Keratinocyte (primary cell): ENCODE results near the gene PRELP. TPM values are rescaled to one million over a fixed set of nuclear protein-coding genes. Genes with fewer than 3 reads are reported as not detected.

Experiments used
- DNase-seq: peaks from one replicate; pipeline ENCODE4 v3.0.0-alpha.2; 2011; ENCODE audit warnings: low read depth, missing footprints, low spot score
- FAIRE-seq: peaks from 2 replicates; lab custom pipeline; 2011; peaks lifted over from hg19 to GRCh38; lab: Jason Lieb, UNC
- H2AFZ ChIP-seq: 2 replicates; pipeline ENCODE4 v1.6.0; 2012; ENCODE audit warnings: low read length, control low read depth, inconsistent platforms; ENCODE audit not compliant: control insufficient read depth
- H3K27ac ChIP-seq: 2 replicates; pipeline ENCODE4 v1.5.1; 2011; ENCODE audit warnings: low read length; ENCODE audit not compliant: control insufficient read depth, insufficient read depth
- H3K27me3 ChIP-seq: 3 replicates; pipeline ENCODE4 v1.6.0; 2011; ENCODE audit warnings: low read length; ENCODE audit not compliant: control insufficient read depth, insufficient read depth; ENCODE audit errors: extremely low read depth
- H3K36me3 ChIP-seq, 2 experiments: 2 replicates in 1 of 2; 3 replicates in 1 of 2; pipeline ENCODE4 v1.5.1; 2011; ENCODE audit warnings: low read length in 2 of 2, mild to moderate bottlenecking in 1 of 2; ENCODE audit not compliant: control insufficient read depth in 2 of 2, insufficient read depth in 2 of 2; ENCODE audit errors: extremely low read depth in 1 of 2
- H3K4me1 ChIP-seq: 3 replicates; pipeline ENCODE4 v1.5.1; 2011; ENCODE audit warnings: low read length; ENCODE audit not compliant: control insufficient read depth, insufficient read depth; ENCODE audit errors: extremely low read depth
- H3K4me2 ChIP-seq: 3 replicates; pipeline ENCODE4 v1.6.0; 2011; ENCODE audit warnings: low read depth, low read length; ENCODE audit not compliant: control insufficient read depth, insufficient read depth; ENCODE audit errors: extremely low read depth
- H3K4me3 ChIP-seq, 3 experiments: fragments of 200-600 bp in 1 of 3; sonication (generic) in 1 of 3; 2 replicates in 2 of 3; 3 replicates in 1 of 3; pipeline ENCODE4 v1.5.1; 2011 to 2016; ENCODE audit warnings: low read length in 3 of 3, mild to moderate bottlenecking in 3 of 3, control low read depth in 2 of 3, inconsistent platforms in 1 of 3, low read depth in 1 of 3, mixed read lengths in 1 of 3, mixed run types in 1 of 3, moderate library complexity in 1 of 3; ENCODE audit not compliant: control insufficient read depth in 2 of 3, insufficient read depth in 2 of 3; ENCODE audit errors: extremely low read depth in 1 of 3
- H3K79me2 ChIP-seq: 2 replicates; pipeline ENCODE4 v1.6.0; 2012; ENCODE audit warnings: low read length; ENCODE audit not compliant: control insufficient read depth, insufficient read depth
- H3K9ac ChIP-seq: 3 replicates; pipeline ENCODE4 v1.6.0; 2011; ENCODE audit warnings: low read length; ENCODE audit not compliant: control insufficient read depth, insufficient read depth; ENCODE audit errors: extremely low read depth
- H3K9me1 ChIP-seq: 3 replicates; pipeline ENCODE4 v1.6.0; 2011; ENCODE audit warnings: low read length; ENCODE audit not compliant: control insufficient read depth, insufficient read depth; ENCODE audit errors: extremely low read depth
- H3K9me3 ChIP-seq: 2 replicates; pipeline ENCODE4 v1.5.1; 2012; ENCODE audit warnings: low read depth, low read length; ENCODE audit not compliant: control insufficient read depth
- H4K20me1 ChIP-seq: 3 replicates; pipeline ENCODE4 v1.6.0; 2011; ENCODE audit warnings: low read length; ENCODE audit not compliant: control insufficient read depth, insufficient read depth; ENCODE audit errors: extremely low read depth
- CTCF ChIP-seq, 3 experiments: IDR thresholded peaks in 1 of 3; conservative IDR thresholded peaks in 1 of 3; optimal IDR thresholded peaks in 1 of 3; 2 replicates in 2 of 3; 3 replicates in 1 of 3; pipeline versions ENCODE3 to v1.5.1; 2011; ENCODE audit warnings: low read length in 3 of 3, mild to moderate bottlenecking in 3 of 3, moderate library complexity in 2 of 3, control low read depth in 1 of 3, inconsistent platforms in 1 of 3; ENCODE audit not compliant: insufficient read depth in 2 of 3; ENCODE audit errors: extremely low read depth in 1 of 3
- EZH2 ChIP-seq: IDR thresholded peaks from one replicate; pipeline ENCODE4 v1.6.1; 2012; ENCODE audit warnings: inconsistent platforms, mild to moderate bottlenecking, low read length, moderate library complexity
- dilution Hi-C: fragments of 300-500 bp; cut with MboI; formaldehyde crosslinking; loops from one replicate; pipeline ENCODE4 v1.7.0; 2020; ENCODE audit warnings: low sequenced_read_pairs; ENCODE audit not compliant: extremely low pct_ligation_motif_present
- polyA plus RNA-seq, 5 experiments: library from polyadenylated mRNA; depleted of rRNA in 3 of 5; stranded (reverse) in 3 of 5; stranded (forward) in 1 of 5; unstranded in 1 of 5; fragments of >200 nt; gene quantifications; 1 replicate in 1 of 5; 2 replicates in 3 of 5; 3 replicates in 1 of 5; pipeline versions ENCODE4 v1.2.1 to v1.2.3, GENCODE V29; 2011 to 2012; ENCODE audit warnings: missing spikeins in 2 of 5, low read depth in 1 of 5, low replicate concordance in 1 of 5

Gene PRELP
- polyA plus RNA-seq, 1 donor (not counting 4 experiments of a cell fraction or from before 2014, with no cell fraction given), result 0.01 TPM

GRCh38 chr1:203480084-203480483, 4.5 kb downstream of the PRELP start:
- Histone ChIP-seq H3K9me3 (no peaks in the 10 kb centered on the region), H3K4me1 (peaks cover 20% of the 10 kb centered on the region), H3K79me2 (no peaks in the 10 kb centered on the region), H3K27me3 (no peaks in the 10 kb centered on the region), H3K4me3 (no peak overlapping the region), H4K20me1 (no peaks in the 10 kb centered on the region), H3K9ac (peak overlapping the region; percentile 16), H2AFZ (peak overlapping the region; percentile 79), H3K27ac (peak overlapping the region; percentile 39), H3K4me2 (peak overlapping the region; percentile 77), H3K36me3 (no peaks in the 10 kb centered on the region), H3K9me1 (no peaks in the 10 kb centered on the region)
- no peak for DNase-seq
- dilution Hi-C loops, result no loop called here
- TF ChIP-seq CTCF (optimal IDR thresholded peaks at IDR 0.05 in 1 of 3, IDR thresholded peaks at IDR 0.05 in 1 of 3, conservative IDR thresholded peaks at IDR 0.05 in 1 of 3; ENCODE audit: extremely low read depth in 1 of 3, insufficient read depth in 2 of 3, low read length in 3 of 3) (no peak), EZH2 (no peak)
- FAIRE-seq, result no peak

GRCh38 chr1:203480525-203481084, 5.0 kb downstream of the PRELP start:
- H3K9ac ChIP-seq, result peak overlapping the region; percentile 16
- H3K9me3 ChIP-seq, result no peaks in the 10 kb centered on the region
- peaks cover 17% of the 10 kb centered on the region for H3K4me1 ChIP-seq
- peak overlapping the region in 1 of 3 experiments; percentile 32 for H3K4me3 ChIP-seq
- no peaks in the 10 kb centered on the region for H3K27me3 ChIP-seq
- dilution Hi-C loops, result no loop called here
- H3K79me2 ChIP-seq, result no peaks in the 10 kb centered on the region
- peak; percentile 60 for DNase-seq
- H3K9me1 ChIP-seq, result no peaks in the 10 kb centered on the region
- H3K36me3 ChIP-seq, result no peaks in the 10 kb centered on the region
- H3K4me2 ChIP-seq, result peak overlapping the region; percentile 77
- no peaks in the 10 kb centered on the region for H4K20me1 ChIP-seq
- peak overlapping the region; percentile 39 for H3K27ac ChIP-seq
- peak; percentile 88 for FAIRE-seq
- peak overlapping the region; percentile 79 for H2AFZ ChIP-seq
- TF ChIP-seq CTCF (optimal IDR thresholded peaks at IDR 0.05 in 1 of 3, IDR thresholded peaks at IDR 0.05 in 1 of 3, conservative IDR thresholded peaks at IDR 0.05 in 1 of 3; ENCODE audit: extremely low read depth in 1 of 3, insufficient read depth in 2 of 3, low read length in 3 of 3), result no peak
- no peak for TF ChIP-seq EZH2
